Mesenchymal stem cell (in vitro differentiated cells and primary cell): ENCODE data around the gene ZFP91.

Source experiments
- DNase-seq: peaks from one replicate; pipeline ENCODE4 v3.0.0-alpha.2; 2013
- H2AFZ ChIP-seq: one replicate; pipeline ENCODE4 v1.6.1; 2013; ENCODE audit warnings: low read depth, mild to moderate bottlenecking, control low read depth, inconsistent platforms, low read length, moderate library complexity
- H2AK5ac ChIP-seq: 2 replicates; pipeline ENCODE4 v1.6.1; 2013; ENCODE audit warnings: low read length, moderate library complexity, mild to moderate bottlenecking, inconsistent platforms; ENCODE audit not compliant: severe bottlenecking
- H2BK120ac ChIP-seq: one replicate; pipeline ENCODE4 v1.6.1; 2013; ENCODE audit warnings: low read depth, mild to moderate bottlenecking, inconsistent platforms, low read length, moderate library complexity
- H2BK12ac ChIP-seq, 2 experiments: one replicate each; pipeline ENCODE4 v1.6.1; 2013; ENCODE audit warnings: inconsistent platforms in 2 of 2, low read length in 2 of 2, mild to moderate bottlenecking in 2 of 2, moderate library complexity in 2 of 2, control low read depth in 1 of 2
- H2BK15ac ChIP-seq: one replicate; pipeline ENCODE4 v1.6.1; 2013; ENCODE audit warnings: mild to moderate bottlenecking, low read depth, inconsistent platforms; ENCODE audit not compliant: poor library complexity, severe bottlenecking
- H2BK5ac ChIP-seq: 2 replicates; pipeline ENCODE4 v1.6.1; 2013; ENCODE audit warnings: low read depth, mild to moderate bottlenecking, low read length, control low read depth, inconsistent platforms; ENCODE audit not compliant: poor library complexity, severe bottlenecking
- H3K14ac ChIP-seq, 2 experiments: one replicate each; pipeline ENCODE4 v1.6.1; 2013; ENCODE audit warnings: inconsistent platforms in 2 of 2, low read length in 2 of 2, control low read depth in 1 of 2, mild to moderate bottlenecking in 1 of 2, moderate library complexity in 1 of 2
- H3K18ac ChIP-seq, 2 experiments: one replicate each; pipeline ENCODE4 v1.6.1; 2013; ENCODE audit warnings: inconsistent platforms in 2 of 2, low read length in 2 of 2, control low read depth in 1 of 2, low read depth in 1 of 2, mild to moderate bottlenecking in 1 of 2
- H3K23ac ChIP-seq, 2 experiments: one replicate each; pipeline ENCODE4 v1.6.1; 2013; ENCODE audit warnings: inconsistent platforms in 2 of 2, low read length in 2 of 2, mild to moderate bottlenecking in 2 of 2, moderate library complexity in 2 of 2, control low read depth in 1 of 2
- H3K27ac ChIP-seq: 2 replicates; pipeline ENCODE4 v1.5.1; 2013; ENCODE audit warnings: mild to moderate bottlenecking, moderate library complexity, low read length, control low read depth, inconsistent platforms; ENCODE audit not compliant: poor library complexity, severe bottlenecking
- H3K27me3 ChIP-seq, 2 experiments: 2 replicates each; pipeline versions ENCODE4 v1.6.1 to v1.7.0; 2013; ENCODE audit warnings: low read length in 2 of 2, mild to moderate bottlenecking in 2 of 2, moderate library complexity in 2 of 2, control low read depth in 1 of 2, inconsistent platforms in 1 of 2; ENCODE audit not compliant: control insufficient read depth in 1 of 2, insufficient read depth in 1 of 2
- H3K36me3 ChIP-seq, 2 experiments: 2 replicates each; pipeline versions ENCODE4 v1.6.1 to v1.7.0; 2013; ENCODE audit warnings: low read length in 2 of 2, control low read depth in 1 of 2, inconsistent platforms in 1 of 2, low read depth in 1 of 2, mild to moderate bottlenecking in 1 of 2; ENCODE audit not compliant: insufficient read depth in 2 of 2, control insufficient read depth in 1 of 2
- H3K4ac ChIP-seq, 2 experiments: one replicate each; pipeline ENCODE4 v1.6.1; 2013; ENCODE audit warnings: inconsistent platforms in 2 of 2, low read length in 2 of 2, mild to moderate bottlenecking in 2 of 2, moderate library complexity in 2 of 2, control low read depth in 1 of 2, low read depth in 1 of 2
- H3K4me1 ChIP-seq: 2 replicates; pipeline ENCODE4 v1.6.1; 2013; ENCODE audit warnings: low read depth, low read length, control low read depth; ENCODE audit not compliant: control insufficient read depth, insufficient read depth
- H3K4me2 ChIP-seq: 2 replicates; pipeline ENCODE4 v1.6.1; 2013; ENCODE audit warnings: low read length, mild to moderate bottlenecking, inconsistent platforms; ENCODE audit not compliant: poor library complexity, severe bottlenecking
- H3K4me3 ChIP-seq, 2 experiments: 2 replicates each; pipeline versions ENCODE4 v1.5.1 to v1.7.0; 2013; ENCODE audit warnings: low read length in 2 of 2, mild to moderate bottlenecking in 2 of 2, control low read depth in 1 of 2, low read depth in 1 of 2; ENCODE audit not compliant: insufficient read depth in 1 of 2
- H3K79me1 ChIP-seq: replicated peaks from 2 replicates; pipeline ENCODE4 v1.6.1; 2013; ENCODE audit warnings: mild to moderate bottlenecking, control low read depth, low read length, inconsistent platforms; ENCODE audit not compliant: poor library complexity, severe bottlenecking
- H3K9ac ChIP-seq: 2 replicates; pipeline ENCODE4 v1.7.0; 2013; ENCODE audit warnings: mild to moderate bottlenecking, low read length, moderate library complexity
- H3K9me3 ChIP-seq: 2 replicates; pipeline ENCODE4 v1.7.0; 2013; ENCODE audit warnings: mild to moderate bottlenecking, low read length; ENCODE audit not compliant: control insufficient read depth
- H4K8ac ChIP-seq: one replicate; pipeline ENCODE4 v1.6.1; 2013; ENCODE audit warnings: inconsistent platforms, mild to moderate bottlenecking, low read length, moderate library complexity
- H4K91ac ChIP-seq: one replicate; pipeline ENCODE4 v1.6.1; 2013; ENCODE audit warnings: mild to moderate bottlenecking, low read length, inconsistent platforms
- WGBS: methylation state at CpG from one replicate; pipeline ENCODE4 v1.1.7; 2013; ENCODE audit warnings: mixed read lengths; 5-methylcytosine and 5-hydroxymethylcytosine counted together

The ZFP91 gene

DNA sequence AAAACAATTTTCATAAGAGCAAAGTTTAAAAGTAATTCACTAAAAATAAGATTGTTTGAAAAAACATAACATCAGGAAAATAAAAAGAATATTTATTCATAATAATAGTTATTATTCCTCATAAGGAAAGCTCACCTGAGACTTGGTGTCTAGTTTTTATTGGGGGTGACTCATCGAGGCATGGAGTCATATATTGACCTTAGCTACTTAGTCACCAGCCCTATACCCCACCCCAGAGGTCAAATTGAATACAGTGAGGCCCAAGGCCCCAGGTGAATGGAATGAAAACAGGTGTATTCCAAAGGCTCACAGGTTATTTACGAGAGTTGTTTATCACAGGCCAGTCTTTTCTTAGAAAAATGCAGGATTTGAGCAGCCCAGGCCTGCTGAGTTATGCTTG, 80.5 kb downstream of the ZFP91 start:
- Histone ChIP-seq H3K4me1 (no peaks in the 10 kb centered on the region), H4K8ac (no peak overlapping the region), H3K36me3 (no peaks in the 10 kb centered on the region), H3K4ac (no peak overlapping the region), H3K4me3 (no peak overlapping the region), H3K14ac (no peak overlapping the region), H3K79me1 (no peaks in the 10 kb centered on the region), H3K9ac (no peak overlapping the region), H2AFZ (no peak overlapping the region), H3K23ac (no peak overlapping the region), H4K91ac (no peak overlapping the region), H2BK120ac (no peak overlapping the region), H3K18ac (no peak overlapping the region), H2BK12ac (no peak overlapping the region), H3K27me3 (peaks cover 0 to 3% of the 10 kb centered on the region in 2 experiments), H2BK5ac (no peak overlapping the region), H2AK5ac (no peak overlapping the region), H3K4me2 (no peak overlapping the region), H2BK15ac (no peak overlapping the region), H3K27ac (no peak overlapping the region), H3K9me3 (no peaks in the 10 kb centered on the region)
- 21% methylated on average over 2 of the region's 2 CpGs for WGBS
- DNase-seq: no peak

DNA sequence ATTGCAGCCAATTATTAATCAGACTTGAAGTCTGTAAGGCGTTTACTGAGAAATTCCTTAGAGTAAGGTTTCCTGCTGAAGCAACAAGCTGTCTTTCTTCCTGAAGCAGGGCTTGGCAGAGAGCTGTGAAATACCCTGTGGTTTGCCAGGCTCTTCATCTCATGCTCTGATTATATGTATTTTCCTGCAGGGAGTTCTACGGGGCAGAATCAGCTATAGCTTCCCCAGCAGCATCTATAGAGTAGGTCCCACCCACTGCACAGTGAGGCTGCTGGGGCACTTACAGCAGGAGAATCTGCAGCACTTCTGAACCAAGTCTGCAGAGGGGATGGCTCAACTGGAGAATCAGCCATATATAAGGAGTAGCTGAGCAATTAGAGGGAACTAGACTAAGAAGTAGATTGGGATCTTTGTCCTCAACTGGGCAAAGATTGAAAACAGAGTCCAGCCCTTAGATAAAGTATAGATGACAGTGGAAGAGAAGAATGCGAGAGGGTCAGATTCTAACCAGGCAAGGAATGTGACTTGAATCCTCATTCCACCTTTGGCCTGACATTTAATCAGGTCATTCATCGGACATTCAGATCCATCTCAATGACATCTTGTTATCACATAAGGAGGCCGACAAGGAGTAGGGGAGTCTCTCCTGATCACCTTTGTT, 81.2 kb downstream of the ZFP91 start:
- no peak overlapping the region for H3K23ac ChIP-seq
- no peaks in the 10 kb centered on the region for H3K79me1 ChIP-seq
- no peak overlapping the region for H4K91ac ChIP-seq
- no peak overlapping the region for H3K4me3 ChIP-seq
- H3K27me3 ChIP-seq: peaks cover 0 to 3% of the 10 kb centered on the region in 2 experiments
- no peak overlapping the region for H3K18ac ChIP-seq
- no peak overlapping the region for H4K8ac ChIP-seq
- H2BK15ac ChIP-seq: no peak overlapping the region
- 66% methylated on average over 4 of the region's 5 CpGs for WGBS
- no peak overlapping the region for H3K9ac ChIP-seq
- DNase-seq: no peak
- no peak overlapping the region for H2AFZ ChIP-seq
- H2BK120ac ChIP-seq: no peak overlapping the region
- no peaks in the 10 kb centered on the region for H3K36me3 ChIP-seq
- no peak overlapping the region for H3K27ac ChIP-seq
- no peaks in the 10 kb centered on the region for H3K4me1 ChIP-seq
- H3K9me3 ChIP-seq: no peaks in the 10 kb centered on the region
- H3K4me2 ChIP-seq: no peak overlapping the region
- H2AK5ac ChIP-seq: no peak overlapping the region
- H3K14ac ChIP-seq: no peak overlapping the region
- H2BK12ac ChIP-seq: no peak overlapping the region
- H3K4ac ChIP-seq: no peak overlapping the region
- no peak overlapping the region for H2BK5ac ChIP-seq
